ENCODE data around the gene C12orf56. TPM values are rescaled to one million over a fixed set of nuclear protein-coding genes. Genes with fewer than 3 reads are reported as not detected.

The C12orf56 gene
- total and polyA plus RNA-seq, 4 donors: 0.25 TPM; not detected in 3

- DNase-seq: no peak
- H3K9me3 ChIP-seq (ENCODE audit: control insufficient read depth, low read length): no peaks in the 10 kb centered on the region
- 89 to 95% methylated on average over 1 of the region's 1 CpG for WGBS, 2 donors
- H3K27ac ChIP-seq (ENCODE audit: low read depth in 1 of 2, low read length in 2 of 2): no peak overlapping the region
- no peaks in the 10 kb centered on the region for H3K27me3 ChIP-seq (ENCODE audit: control insufficient read depth in 1 of 2, insufficient read depth in 2 of 2, low read length in 1 of 2)
- no peaks in the 10 kb centered on the region for H3K4me1 ChIP-seq (ENCODE audit: control insufficient read depth in 1 of 2, insufficient read depth in 2 of 2, low read length in 2 of 2)
- intact Hi-C loops (cut with DNase I): no loop called here
- no peak overlapping the region for H3K4me3 ChIP-seq (ENCODE audit: low read length in 2 of 2)
- no peaks in the 10 kb centered on the region for H3K36me3 ChIP-seq (ENCODE audit: control insufficient read depth in 1 of 2, insufficient read depth in 2 of 2, low read length in 1 of 2)
- ATAC-seq (ENCODE audit: low FRiP score): no peak
Measured at GRCh38 chr12:64270411-64270810, 120.1 kb downstream of the C12orf56 start.

- no peaks in the 10 kb centered on the region for H3K4me1 ChIP-seq (ENCODE audit: control insufficient read depth in 1 of 2, insufficient read depth in 2 of 2, low read length in 2 of 2)
- WGBS, 2 donors: 55 to 88% methylated on average over 2 of the region's 2 CpGs
- H3K9me3 ChIP-seq (ENCODE audit: control insufficient read depth, low read length): no peaks in the 10 kb centered on the region
- no peak overlapping the region for H3K27ac ChIP-seq (ENCODE audit: low read depth in 1 of 2, low read length in 2 of 2)
- H3K27me3 ChIP-seq (ENCODE audit: control insufficient read depth in 1 of 2, insufficient read depth in 2 of 2, low read length in 1 of 2): no peaks in the 10 kb centered on the region
- intact Hi-C loops (cut with DNase I): no loop called here
- no peak for ATAC-seq (ENCODE audit: low FRiP score)
- no peak for DNase-seq
- no peak overlapping the region for H3K4me3 ChIP-seq (ENCODE audit: low read length in 2 of 2)
- H3K36me3 ChIP-seq (ENCODE audit: control insufficient read depth in 1 of 2, insufficient read depth in 2 of 2, low read length in 1 of 2): no peaks in the 10 kb centered on the region
Measured at GRCh38 chr12:64269161-64269560, 121.4 kb downstream of the C12orf56 start.

- H3K4me1 ChIP-seq (ENCODE audit: control insufficient read depth in 1 of 2, insufficient read depth in 2 of 2, low read length in 2 of 2): no peaks in the 10 kb centered on the region
- no peaks in the 10 kb centered on the region for H3K27me3 ChIP-seq (ENCODE audit: control insufficient read depth in 1 of 2, insufficient read depth in 2 of 2, low read length in 1 of 2)
- no peak for ATAC-seq (ENCODE audit: low FRiP score)
- WGBS, 2 donors: 0 to 34% methylated on average over 2 of the region's 2 CpGs
- H3K36me3 ChIP-seq (ENCODE audit: control insufficient read depth in 1 of 2, insufficient read depth in 2 of 2, low read length in 1 of 2): no peaks in the 10 kb centered on the region
- H3K9me3 ChIP-seq (ENCODE audit: control insufficient read depth, low read length): no peaks in the 10 kb centered on the region
- H3K27ac ChIP-seq (ENCODE audit: low read depth in 1 of 2, low read length in 2 of 2): no peak overlapping the region
- intact Hi-C loops (cut with DNase I): no loop called here
- DNase-seq: no peak
- no peak overlapping the region for H3K4me3 ChIP-seq (ENCODE audit: low read length in 2 of 2)
Measured at GRCh38 chr12:64268409-64268808, 122.1 kb downstream of the C12orf56 start.

GRCh38 chr12:64265839-64266238 lies 124.7 kb downstream of the C12orf56 start:
- Histone ChIP-seq H3K4me1 (ENCODE audit: control insufficient read depth in 1 of 2, insufficient read depth in 2 of 2, low read length in 2 of 2) (no peaks in the 10 kb centered on the region), H3K27ac (ENCODE audit: low read depth in 1 of 2, low read length in 2 of 2) (no peak overlapping the region), H3K4me3 (ENCODE audit: low read length in 2 of 2) (no peak overlapping the region), H3K9me3 (ENCODE audit: control insufficient read depth, low read length) (no peaks in the 10 kb centered on the region), H3K36me3 (ENCODE audit: control insufficient read depth in 1 of 2, insufficient read depth in 2 of 2, low read length in 1 of 2) (no peaks in the 10 kb centered on the region), H3K27me3 (ENCODE audit: control insufficient read depth in 1 of 2, insufficient read depth in 2 of 2, low read length in 1 of 2) (no peaks in the 10 kb centered on the region)
- no peak for ATAC-seq (ENCODE audit: low FRiP score)
- DNase-seq: no peak
- intact Hi-C loops (cut with DNase I): no loop called here
- 85 to 86% methylated on average over 2 of the region's 2 CpGs for WGBS, 2 donors

- Histone ChIP-seq H3K9me3 (ENCODE audit: control insufficient read depth, low read length) (no peaks in the 10 kb centered on the region), H3K4me1 (ENCODE audit: control insufficient read depth in 1 of 2, insufficient read depth in 2 of 2, low read length in 2 of 2) (no peaks in the 10 kb centered on the region), H3K36me3 (ENCODE audit: control insufficient read depth in 1 of 2, insufficient read depth in 2 of 2, low read length in 1 of 2) (no peaks in the 10 kb centered on the region), H3K27me3 (ENCODE audit: control insufficient read depth in 1 of 2, insufficient read depth in 2 of 2, low read length in 1 of 2) (no peaks in the 10 kb centered on the region), H3K27ac (ENCODE audit: low read depth in 1 of 2, low read length in 2 of 2) (no peak overlapping the region), H3K4me3 (ENCODE audit: low read length in 2 of 2) (no peak overlapping the region)
- DNase-seq (no peak), ATAC-seq (ENCODE audit: low FRiP score) (no peak)
- 91 to 92% methylated on average over 5 of the region's 5 CpGs for WGBS, 2 donors
- intact Hi-C loops (cut with DNase I): no loop called here
Measured at GRCh38 chr12:64261813-64262212, 128.7 kb downstream of the C12orf56 start.

- ATAC-seq (ENCODE audit: low FRiP score): no peak
- intact Hi-C loops (cut with DNase I): no loop called here
- H3K27ac ChIP-seq (ENCODE audit: low read depth in 1 of 2, low read length in 2 of 2): no peak overlapping the region
- no peaks in the 10 kb centered on the region for H3K27me3 ChIP-seq (ENCODE audit: control insufficient read depth in 1 of 2, insufficient read depth in 2 of 2, low read length in 1 of 2)
- no peak overlapping the region for H3K4me3 ChIP-seq (ENCODE audit: low read length in 2 of 2)
- H3K36me3 ChIP-seq (ENCODE audit: control insufficient read depth in 1 of 2, insufficient read depth in 2 of 2, low read length in 1 of 2): no peaks in the 10 kb centered on the region
- H3K4me1 ChIP-seq (ENCODE audit: control insufficient read depth in 1 of 2, insufficient read depth in 2 of 2, low read length in 2 of 2): no peaks in the 10 kb centered on the region
- no peaks in the 10 kb centered on the region for H3K9me3 ChIP-seq (ENCODE audit: control insufficient read depth, low read length)
- no peak for DNase-seq
- 32 to 38% methylated on average over 3 of the region's 3 CpGs for WGBS, 2 donors
Measured at GRCh38 chr12:64258576-64258975, 132.0 kb downstream of the C12orf56 start.

GRCh38 chr12:64256166-64256800 lies 134.3 kb downstream of the C12orf56 start:
- Histone ChIP-seq H3K36me3 (ENCODE audit: control insufficient read depth in 1 of 2, insufficient read depth in 2 of 2, low read length in 1 of 2) (no peaks in the 10 kb centered on the region), H3K4me1 (ENCODE audit: control insufficient read depth in 1 of 2, insufficient read depth in 2 of 2, low read length in 2 of 2) (no peaks in the 10 kb centered on the region), H3K9me3 (ENCODE audit: control insufficient read depth, low read length) (no peaks in the 10 kb centered on the region), H3K27ac (ENCODE audit: low read depth in 1 of 2, low read length in 2 of 2) (no peak overlapping the region), H3K27me3 (ENCODE audit: control insufficient read depth in 1 of 2, insufficient read depth in 2 of 2, low read length in 1 of 2) (no peaks in the 10 kb centered on the region), H3K4me3 (ENCODE audit: low read length in 2 of 2) (no peak overlapping the region)
- no peak for ATAC-seq (ENCODE audit: low FRiP score)
- WGBS, 2 donors: 56 to 65% methylated on average over 4 of the region's 4 CpGs
- intact Hi-C loops (cut with DNase I): loop anchor here (2.0 kb wide), 2 partner anchors 415 to 417 kb away; no protein-coding TSS in a partner anchor
- DNase-seq: no peak

GRCh38 chr12:64255249-64255648 lies 135.3 kb downstream of the C12orf56 start:
- ATAC-seq (ENCODE audit: low FRiP score): no peak
- Histone ChIP-seq H3K9me3 (ENCODE audit: control insufficient read depth, low read length) (no peaks in the 10 kb centered on the region), H3K36me3 (ENCODE audit: control insufficient read depth in 1 of 2, insufficient read depth in 2 of 2, low read length in 1 of 2) (no peaks in the 10 kb centered on the region), H3K4me3 (ENCODE audit: low read length in 2 of 2) (no peak overlapping the region), H3K4me1 (ENCODE audit: control insufficient read depth in 1 of 2, insufficient read depth in 2 of 2, low read length in 2 of 2) (no peaks in the 10 kb centered on the region), H3K27me3 (ENCODE audit: control insufficient read depth in 1 of 2, insufficient read depth in 2 of 2, low read length in 1 of 2) (no peaks in the 10 kb centered on the region), H3K27ac (ENCODE audit: low read depth in 1 of 2, low read length in 2 of 2) (no peak overlapping the region)
- intact Hi-C loops (cut with DNase I): no loop called here
- DNase-seq: no peak
- 69 to 75% methylated on average over 4 of the region's 4 CpGs for WGBS, 2 donors

GRCh38 chr12:64253356-64253755 lies 137.2 kb downstream of the C12orf56 start:
- no peak for ATAC-seq (ENCODE audit: low FRiP score)
- H3K4me1 ChIP-seq (ENCODE audit: control insufficient read depth in 1 of 2, insufficient read depth in 2 of 2, low read length in 2 of 2): no peaks in the 10 kb centered on the region
- 58 to 70% methylated on average over 1 of the region's 1 CpG for WGBS, 2 donors
- no peak for DNase-seq
- no peaks in the 10 kb centered on the region for H3K36me3 ChIP-seq (ENCODE audit: control insufficient read depth in 1 of 2, insufficient read depth in 2 of 2, low read length in 1 of 2)
- H3K27me3 ChIP-seq (ENCODE audit: control insufficient read depth in 1 of 2, insufficient read depth in 2 of 2, low read length in 1 of 2): no peaks in the 10 kb centered on the region
- no peak overlapping the region for H3K27ac ChIP-seq (ENCODE audit: low read depth in 1 of 2, low read length in 2 of 2)
- H3K9me3 ChIP-seq (ENCODE audit: control insufficient read depth, low read length): no peaks in the 10 kb centered on the region
- intact Hi-C loops (cut with DNase I): loop anchor here in 1 of 2 donors (5.0 kb wide), 1 partner anchor 1151 kb away; no protein-coding TSS in a partner anchor
- no peak overlapping the region for H3K4me3 ChIP-seq (ENCODE audit: low read length in 2 of 2)
